ENCODE results near the gene CLIC3. TPM values are rescaled to one million over a fixed set of nuclear protein-coding genes. Genes with fewer than 3 reads are reported as not detected.

The CLIC3 gene
- total RNA-seq, 6 experiments from 2014 or later, result 0.37 to 0.51 TPM; not detected in 4

GRCh38 chr9:137042751-137043727 lies 46.7 kb upstream of the CLIC3 start:
- Histone ChIP-seq H3K27me3 (peaks cover 3 to 21% of the 10 kb centered on the region in 2 donors), H3K4me3 (no peak overlapping the region), H3K9me3 (no peaks in the 10 kb centered on the region), H3K27ac (no peak overlapping the region), H3K36me3 (no peaks in the 10 kb centered on the region), H3K4me1 (peaks cover 0 to 9% (median 0%) of the 10 kb centered on the region in 4 donors)
- intact Hi-C loops (cut with DNase I), result no loop called here
- WGBS (ENCODE audit: insufficient coverage, low coverage, low lambda C conversion rate, missing lambda C conversion rate), result 70% methylated on average over 2 of the region's 36 CpGs
- TF ChIP-seq, protein P1, sequence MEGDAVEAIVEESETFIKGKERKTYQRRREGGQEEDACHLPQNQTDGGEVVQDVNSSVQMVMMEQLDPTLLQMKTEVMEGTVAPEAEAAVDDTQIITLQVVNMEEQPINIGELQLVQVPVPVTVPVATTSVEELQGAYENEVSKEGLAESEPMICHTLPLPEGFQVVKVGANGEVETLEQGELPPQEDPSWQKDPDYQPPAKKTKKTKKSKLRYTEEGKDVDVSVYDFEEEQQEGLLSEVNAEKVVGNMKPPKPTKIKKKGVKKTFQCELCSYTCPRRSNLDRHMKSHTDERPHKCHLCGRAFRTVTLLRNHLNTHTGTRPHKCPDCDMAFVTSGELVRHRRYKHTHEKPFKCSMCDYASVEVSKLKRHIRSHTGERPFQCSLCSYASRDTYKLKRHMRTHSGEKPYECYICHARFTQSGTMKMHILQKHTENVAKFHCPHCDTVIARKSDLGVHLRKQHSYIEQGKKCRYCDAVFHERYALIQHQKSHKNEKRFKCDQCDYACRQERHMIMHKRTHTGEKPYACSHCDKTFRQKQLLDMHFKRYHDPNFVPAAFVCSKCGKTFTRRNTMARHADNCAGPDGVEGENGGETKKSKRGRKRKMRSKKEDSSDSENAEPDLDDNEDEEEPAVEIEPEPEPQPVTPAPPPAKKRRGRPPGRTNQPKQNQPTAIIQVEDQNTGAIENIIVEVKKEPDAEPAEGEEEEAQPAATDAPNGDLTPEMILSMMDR (IDR thresholded peaks at IDR 0.05), result no peak
- no peak for TF ChIP-seq POLR2A (IDR thresholded peaks at IDR 0.05)
- DNase-seq (peak in 1 of 3 donors; percentile 47), ATAC-seq (peak; percentile 27 to 41 (median 28))

DNA sequence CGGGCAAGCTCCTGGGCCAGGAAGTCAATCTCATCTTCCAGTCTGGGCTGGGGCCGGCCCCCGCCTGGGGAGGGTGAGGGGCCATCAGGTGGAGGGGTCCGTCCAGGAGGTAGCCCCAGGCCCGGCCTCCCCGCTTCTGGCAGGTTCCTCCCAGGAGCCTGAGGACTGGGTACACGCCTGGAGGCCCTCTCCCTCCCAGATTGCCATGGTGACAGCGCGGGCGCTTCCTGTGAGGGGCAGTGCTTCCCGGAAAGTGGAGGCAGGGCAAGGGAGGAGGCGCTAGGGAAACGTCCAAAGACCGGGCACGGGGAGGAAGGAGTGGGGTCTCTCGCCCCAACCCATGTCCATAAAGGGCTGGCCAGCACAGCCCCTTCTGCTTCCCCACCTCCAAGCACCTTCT lies 44.8 kb upstream of the CLIC3 start:
- WGBS (ENCODE audit: insufficient coverage, low coverage, low lambda C conversion rate, missing lambda C conversion rate), result 6% methylated on average over 3 of the region's 16 CpGs
- no peak for TF ChIP-seq POLR2A (IDR thresholded peaks at IDR 0.05)
- TF ChIP-seq, protein P1 (IDR thresholded peaks at IDR 0.05), result no peak
- Histone ChIP-seq H3K27ac (no peak overlapping the region), H3K36me3 (no peaks in the 10 kb centered on the region), H3K4me3 (no peak overlapping the region), H3K4me1 (peaks cover 0 to 6% (median 0%) of the 10 kb centered on the region in 4 donors), H3K27me3 (peaks cover 3% of the 10 kb centered on the region in 2 donors), H3K9me3 (no peaks in the 10 kb centered on the region)
- DNase-seq (no peak), ATAC-seq (peak; percentile 5 to 29 (median 8))
- intact Hi-C loops (cut with DNase I), result no loop called here

GRCh38 chr9:137040568-137040967 lies 44.2 kb upstream of the CLIC3 start:
- intact Hi-C loops (cut with DNase I), result no loop called here
- TF ChIP-seq, protein P1 (IDR thresholded peaks at IDR 0.05), result no peak
- TF ChIP-seq POLR2A (IDR thresholded peaks at IDR 0.05), result no peak
- Histone ChIP-seq H3K27me3 (peaks cover 0 to 3% of the 10 kb centered on the region in 2 donors), H3K36me3 (no peaks in the 10 kb centered on the region), H3K4me3 (no peak overlapping the region), H3K27ac (no peak overlapping the region), H3K9me3 (no peaks in the 10 kb centered on the region), H3K4me1 (peaks cover 0 to 4% (median 0%) of the 10 kb centered on the region in 4 donors)
- ATAC-seq (no peak), DNase-seq (no peak)
- no CpG with 5 or more reads among the region's 23 CpGs for WGBS (ENCODE audit: insufficient coverage, low coverage, low lambda C conversion rate, missing lambda C conversion rate)

- Histone ChIP-seq H3K27ac (no peak overlapping the region), H3K27me3 (peaks cover 0 to 3% of the 10 kb centered on the region in 2 donors), H3K9me3 (no peaks in the 10 kb centered on the region), H3K36me3 (no peaks in the 10 kb centered on the region), H3K4me3 (no peak overlapping the region), H3K4me1 (peaks cover 0 to 3% (median 0%) of the 10 kb centered on the region in 4 donors)
- ATAC-seq (no peak), DNase-seq (no peak)
- TF ChIP-seq, protein P1 (IDR thresholded peaks at IDR 0.05), result no peak
- no peak for TF ChIP-seq POLR2A (IDR thresholded peaks at IDR 0.05)
- WGBS (ENCODE audit: insufficient coverage, low coverage, low lambda C conversion rate, missing lambda C conversion rate), result 57% methylated on average over 17 of the region's 32 CpGs
- intact Hi-C loops (cut with DNase I), result loop anchor here (5.0 to 10.0 kb wide), 3 partner anchors 95 to 265 kb away; partner anchors contain the start of genes C8G (in 1 of the 2) and FBXW5 (in 1 of the 2)
These were observed 43.4 kb upstream of the CLIC3 start for GRCh38 chr9:137039611-137040366.
